HL-60 (cell line): ENCODE data around the gene CSF1R.

Source experiments
- GABPA ChIP-seq: IDR thresholded peaks from 2 replicates; pipeline ENCODE4 v1.6.1; 2012; ENCODE audit warnings: low read depth
- POLR2AphosphoS5 ChIP-seq: IDR thresholded peaks from 2 replicates; pipeline ENCODE4 v1.6.1; 2012; ENCODE audit warnings: low read depth
- REST ChIP-seq: IDR thresholded peaks from 2 replicates; pipeline ENCODE4 v1.6.1; 2012; ENCODE audit warnings: low read depth; ENCODE audit not compliant: insufficient replicate concordance
- TF ChIP-seq, protein P1 (sequence below): IDR thresholded peaks from one replicate; pipeline ENCODE4 v1.5.1; 2011; ENCODE audit warnings: low read length, control low read depth, inconsistent platforms; ENCODE audit not compliant: insufficient read depth

DNA sequence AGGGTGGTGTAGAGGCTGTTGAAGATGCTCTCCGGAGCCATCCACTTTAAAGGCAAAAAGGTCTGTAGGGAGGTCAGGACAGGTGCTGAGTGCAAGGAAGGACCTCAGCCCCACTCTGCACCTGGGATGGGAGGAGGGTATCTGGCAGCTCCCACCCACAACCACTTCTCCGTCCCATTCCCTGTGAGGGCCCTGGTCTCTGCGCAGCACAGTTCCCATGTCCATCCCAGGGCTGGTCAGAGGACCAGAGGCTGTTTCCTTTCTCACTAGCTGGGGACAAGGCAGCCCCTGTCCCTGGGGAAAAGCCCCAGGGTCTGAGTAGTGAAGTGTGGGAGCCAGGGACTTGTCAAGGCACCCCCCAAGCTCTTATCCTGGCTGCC, 33.7 kb upstream of the CSF1R start:
- TF ChIP-seq, protein P1, sequence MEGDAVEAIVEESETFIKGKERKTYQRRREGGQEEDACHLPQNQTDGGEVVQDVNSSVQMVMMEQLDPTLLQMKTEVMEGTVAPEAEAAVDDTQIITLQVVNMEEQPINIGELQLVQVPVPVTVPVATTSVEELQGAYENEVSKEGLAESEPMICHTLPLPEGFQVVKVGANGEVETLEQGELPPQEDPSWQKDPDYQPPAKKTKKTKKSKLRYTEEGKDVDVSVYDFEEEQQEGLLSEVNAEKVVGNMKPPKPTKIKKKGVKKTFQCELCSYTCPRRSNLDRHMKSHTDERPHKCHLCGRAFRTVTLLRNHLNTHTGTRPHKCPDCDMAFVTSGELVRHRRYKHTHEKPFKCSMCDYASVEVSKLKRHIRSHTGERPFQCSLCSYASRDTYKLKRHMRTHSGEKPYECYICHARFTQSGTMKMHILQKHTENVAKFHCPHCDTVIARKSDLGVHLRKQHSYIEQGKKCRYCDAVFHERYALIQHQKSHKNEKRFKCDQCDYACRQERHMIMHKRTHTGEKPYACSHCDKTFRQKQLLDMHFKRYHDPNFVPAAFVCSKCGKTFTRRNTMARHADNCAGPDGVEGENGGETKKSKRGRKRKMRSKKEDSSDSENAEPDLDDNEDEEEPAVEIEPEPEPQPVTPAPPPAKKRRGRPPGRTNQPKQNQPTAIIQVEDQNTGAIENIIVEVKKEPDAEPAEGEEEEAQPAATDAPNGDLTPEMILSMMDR = no peak
- no peak for TF ChIP-seq POLR2AphosphoS5
- no peak for TF ChIP-seq REST
- TF ChIP-seq GABPA = no peak
